ENCODE data around the gene TENM4.

Gene TENM4

DNA sequence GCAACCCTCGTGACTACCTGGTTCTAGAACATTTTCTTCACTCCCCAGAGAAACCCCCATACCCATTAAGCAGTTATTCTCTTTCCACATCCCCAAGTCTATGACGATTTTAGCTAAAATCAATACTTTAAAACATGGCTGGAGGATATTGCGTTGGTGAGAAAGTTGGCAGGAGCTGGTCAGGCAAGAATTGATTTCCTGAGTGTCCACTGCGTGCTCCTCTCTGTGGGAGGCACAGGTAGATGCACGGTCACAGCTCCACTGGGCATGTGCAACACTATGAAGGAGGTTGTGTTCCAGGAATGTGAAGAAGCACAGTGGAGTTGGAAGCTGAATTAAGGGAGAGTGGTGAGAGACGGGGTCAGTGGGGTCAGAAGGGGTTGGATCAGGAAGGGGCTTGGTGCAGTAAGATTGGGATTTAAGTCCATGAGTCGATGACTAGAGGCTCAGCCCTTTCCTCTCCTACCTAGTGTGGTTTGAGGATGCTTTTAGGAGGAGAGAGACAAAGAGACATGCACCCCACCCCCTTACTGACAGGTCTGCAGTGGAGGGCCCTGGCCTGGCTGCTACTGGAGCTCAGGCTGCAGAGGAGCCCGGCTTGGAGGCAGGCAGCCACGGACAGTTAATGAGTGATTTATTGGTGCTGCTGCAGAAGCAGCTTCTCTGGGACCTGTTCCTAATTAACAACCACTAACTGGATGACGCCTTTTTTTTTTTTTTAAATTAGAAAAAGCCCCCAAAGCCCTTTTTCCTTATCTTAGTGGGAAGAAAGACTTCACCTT lies 395.6 kb downstream of the TENM4 start:
- DNase-seq, result no peak

- no peak for DNase-seq
Measured at GRCh38 chr11:79044201-79044600, 396.6 kb downstream of the TENM4 start.

GRCh38 chr11:79043726-79044125 lies 397.1 kb downstream of the TENM4 start:
- no peak for DNase-seq

- no peak for DNase-seq
Measured at GRCh38 chr11:79042824-79043223, 398.0 kb downstream of the TENM4 start.

- DNase-seq, result no peak
Measured at GRCh38 chr11:79040348-79040747, 400.5 kb downstream of the TENM4 start.

DNA sequence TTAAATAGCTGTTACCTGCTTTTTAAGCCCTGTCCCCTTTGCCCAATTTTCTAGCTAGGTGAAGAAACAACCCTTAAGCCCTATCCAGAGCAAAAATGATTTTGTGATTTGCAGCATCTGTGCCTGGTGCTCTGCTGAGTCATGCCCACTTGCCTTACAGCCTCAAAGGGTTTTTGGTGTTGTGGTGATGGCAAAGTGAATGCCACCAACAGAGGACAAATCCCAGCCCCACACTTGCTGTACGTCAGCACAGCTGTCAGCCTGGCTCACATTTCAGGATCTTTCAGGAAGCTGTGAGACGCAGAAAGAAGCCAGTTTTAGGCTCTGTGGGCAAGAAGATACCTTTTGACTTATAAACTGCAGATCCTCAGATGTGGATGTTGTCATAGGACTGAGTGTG lies 401.7 kb downstream of the TENM4 start:
- DNase-seq, result no peak

DNA sequence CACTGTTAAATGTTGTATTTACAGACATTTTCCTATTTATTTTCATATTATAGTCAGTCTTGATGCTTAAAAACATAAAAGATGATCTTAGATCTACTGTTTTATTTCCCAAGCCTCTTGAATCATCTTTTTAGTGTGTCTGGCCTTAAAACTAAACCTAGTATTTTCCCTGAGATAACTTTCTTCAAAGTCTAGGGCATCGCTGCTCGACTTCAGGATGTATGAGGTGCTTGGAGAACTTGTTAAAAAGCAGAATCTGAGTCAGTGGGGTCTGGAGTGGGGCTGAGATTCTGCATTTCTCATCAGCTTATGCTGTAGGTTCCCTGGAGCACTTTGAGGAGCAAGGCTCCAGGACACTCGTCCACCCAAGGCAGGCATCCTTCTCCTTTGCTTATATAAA lies 404.9 kb downstream of the TENM4 start:
- DNase-seq, result no peak

GRCh38 chr11:79033833-79034232 lies 407.0 kb downstream of the TENM4 start:
- DNase-seq, result no peak

DNA sequence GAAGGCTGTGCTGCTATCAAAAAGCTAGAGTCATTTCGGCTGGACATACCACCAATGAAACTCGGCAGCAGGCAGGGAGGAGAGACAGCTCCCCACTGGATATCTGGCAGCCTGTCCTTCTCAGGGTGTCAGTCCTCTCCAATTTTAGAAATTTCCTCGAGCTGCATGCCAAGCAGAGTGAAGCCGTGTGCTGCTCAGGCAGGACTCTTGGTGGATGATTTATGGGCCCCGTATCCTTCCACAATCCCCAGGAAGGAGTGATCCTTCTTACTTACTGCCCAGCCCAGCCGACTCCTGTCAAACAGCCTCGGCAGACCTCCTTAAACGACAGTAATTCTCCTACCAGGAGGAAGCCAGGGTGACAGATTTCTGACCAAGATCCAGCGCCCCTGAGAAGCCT lies 410.4 kb downstream of the TENM4 start:
- DNase-seq, result no peak

DNA sequence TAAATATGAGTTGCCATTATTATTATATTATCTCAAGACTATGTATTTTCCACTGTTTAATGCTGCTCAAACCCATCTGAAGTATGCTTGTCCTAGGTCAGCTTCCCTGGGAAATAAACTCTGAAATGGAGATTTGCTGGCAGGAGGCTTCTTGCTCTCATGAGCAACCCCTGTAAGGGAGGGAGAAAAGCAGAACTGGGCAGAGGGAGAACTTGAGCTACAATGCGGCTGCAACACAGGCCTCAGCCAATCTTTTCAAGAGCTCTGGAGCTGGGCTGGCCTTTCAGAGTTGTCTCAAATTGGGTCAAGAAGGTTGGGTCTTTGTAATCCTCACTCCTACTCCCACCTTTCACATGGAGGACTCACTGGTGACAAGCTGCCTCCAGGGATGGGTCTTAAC lies 412.6 kb downstream of the TENM4 start:
- no peak for DNase-seq

DNA sequence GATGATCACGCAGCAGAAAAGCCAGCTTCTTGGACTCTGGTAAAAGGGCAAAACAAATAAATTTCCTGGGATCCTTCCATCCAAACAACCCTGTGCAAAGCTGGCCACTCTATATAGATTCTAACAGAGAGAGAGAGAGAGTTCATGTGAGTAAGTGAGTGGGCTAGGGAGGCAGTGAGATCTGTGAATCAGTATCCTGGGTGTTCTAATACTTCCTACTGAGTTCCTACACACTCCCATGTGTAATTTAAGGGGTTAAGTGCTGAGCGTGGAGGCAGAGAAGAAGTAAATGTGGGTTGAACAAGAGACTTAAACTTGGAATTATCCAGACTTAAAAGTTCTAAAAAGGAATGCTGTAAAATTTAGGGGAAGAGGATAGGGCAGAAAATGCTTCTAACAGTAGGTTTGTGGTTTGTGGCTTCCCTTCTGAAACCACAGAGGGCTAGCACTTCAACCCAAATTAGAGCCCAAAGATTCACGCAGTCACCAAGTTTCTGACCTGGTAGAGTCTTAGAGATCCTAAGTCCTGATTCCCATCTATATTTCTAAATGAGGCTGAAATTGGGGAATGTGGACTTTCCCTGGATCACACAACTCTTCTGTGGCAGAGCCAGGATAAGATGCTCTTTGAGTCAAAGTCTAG lies 413.9 kb downstream of the TENM4 start:
- no peak for DNase-seq

DNA sequence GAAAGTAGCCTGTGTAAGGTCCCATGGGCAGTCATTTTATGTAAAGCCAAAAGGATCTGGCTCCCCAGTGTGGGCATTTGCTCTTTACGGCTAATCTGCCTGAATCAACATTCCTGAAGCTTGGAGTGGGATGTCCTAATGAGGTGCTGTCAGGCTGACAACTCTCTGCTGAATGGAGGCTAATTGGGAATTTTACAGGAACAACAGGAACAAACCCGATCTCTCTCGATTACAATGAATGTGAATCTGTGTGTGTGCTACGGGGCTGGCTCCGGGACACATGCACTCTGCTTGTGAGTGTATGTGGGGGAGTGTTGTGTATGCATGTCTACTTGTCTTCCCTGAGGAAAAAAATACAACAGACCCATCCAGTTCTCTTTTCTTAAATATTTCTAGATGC lies 415.2 kb downstream of the TENM4 start:
- DNase-seq, result no peak

- no peak for DNase-seq
Measured at GRCh38 chr11:79025097-79025496, 415.7 kb downstream of the TENM4 start.

GRCh38 chr11:79022265-79022664 lies 418.6 kb downstream of the TENM4 start:
- no peak for DNase-seq

DNA sequence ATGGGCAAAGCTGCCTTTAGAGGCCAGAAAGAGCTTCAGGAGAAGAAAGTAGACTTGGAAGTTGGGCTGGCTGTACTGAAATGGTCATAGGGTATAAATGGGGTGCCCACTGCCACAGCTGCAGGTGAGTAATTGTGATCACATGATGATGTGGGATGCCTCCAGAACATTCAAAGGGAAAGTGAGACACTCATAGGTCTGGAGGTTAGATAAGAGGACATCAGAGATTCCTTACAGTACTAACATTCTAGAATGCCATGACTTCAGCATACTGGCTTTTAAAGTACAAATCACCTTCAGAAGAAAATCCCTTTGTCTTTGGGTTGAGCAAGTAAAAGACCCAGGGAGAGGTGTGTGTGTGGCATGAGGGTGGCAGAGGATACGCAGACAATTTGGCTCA lies 419.2 kb downstream of the TENM4 start:
- DNase-seq, result no peak

- no peak for DNase-seq
Measured at GRCh38 chr11:79019975-79020374, 420.9 kb downstream of the TENM4 start.

GRCh38 chr11:79019277-79019676 lies 421.6 kb downstream of the TENM4 start:
- DNase-seq, result no peak

- DNase-seq, result no peak
Measured at GRCh38 chr11:79018371-79018849, 422.4 kb downstream of the TENM4 start.

- no peak for DNase-seq
Measured at GRCh38 chr11:79017811-79018210, 423.0 kb downstream of the TENM4 start.

DNA sequence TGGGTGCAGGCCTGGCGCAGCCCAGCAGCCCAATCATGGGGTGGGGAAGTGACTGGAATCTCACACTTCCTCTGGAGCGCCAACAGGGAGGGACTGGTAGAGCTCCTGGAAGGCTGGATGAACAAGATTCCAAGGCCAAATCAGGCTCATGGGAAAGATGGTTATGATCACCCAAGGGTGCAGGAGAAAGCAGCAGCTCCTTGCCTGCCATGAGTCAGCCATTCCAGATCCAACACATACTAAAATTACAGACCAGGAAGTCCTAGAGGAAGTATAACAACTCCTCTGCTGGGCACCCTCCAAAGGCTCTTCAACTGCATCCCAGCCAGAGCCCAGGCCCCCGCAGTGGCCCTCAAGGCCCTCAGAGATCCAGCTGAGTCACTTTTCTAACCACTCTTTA lies 427.3 kb downstream of the TENM4 start:
- DNase-seq, result no peak

DNA sequence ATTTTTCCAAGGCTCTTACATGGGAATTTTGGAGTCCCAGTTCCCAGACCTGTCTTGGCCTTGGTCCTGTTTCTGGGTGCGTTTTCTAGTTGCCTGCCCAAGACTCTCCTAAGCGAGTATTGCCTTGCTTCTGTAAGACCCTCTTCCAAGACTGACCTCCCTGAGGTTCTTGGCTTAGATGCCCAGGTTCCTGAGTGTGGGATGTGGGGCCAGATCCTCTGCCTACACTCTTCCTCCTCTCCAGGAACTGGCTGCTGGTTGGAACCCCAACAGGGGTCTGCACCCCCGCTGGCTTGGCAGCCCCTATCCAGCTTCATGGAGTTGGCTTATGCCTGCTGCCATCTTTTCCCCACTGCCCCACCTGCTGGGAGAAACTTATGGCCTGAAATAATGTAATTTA lies 429.5 kb downstream of the TENM4 start:
- DNase-seq, result no peak

DNA sequence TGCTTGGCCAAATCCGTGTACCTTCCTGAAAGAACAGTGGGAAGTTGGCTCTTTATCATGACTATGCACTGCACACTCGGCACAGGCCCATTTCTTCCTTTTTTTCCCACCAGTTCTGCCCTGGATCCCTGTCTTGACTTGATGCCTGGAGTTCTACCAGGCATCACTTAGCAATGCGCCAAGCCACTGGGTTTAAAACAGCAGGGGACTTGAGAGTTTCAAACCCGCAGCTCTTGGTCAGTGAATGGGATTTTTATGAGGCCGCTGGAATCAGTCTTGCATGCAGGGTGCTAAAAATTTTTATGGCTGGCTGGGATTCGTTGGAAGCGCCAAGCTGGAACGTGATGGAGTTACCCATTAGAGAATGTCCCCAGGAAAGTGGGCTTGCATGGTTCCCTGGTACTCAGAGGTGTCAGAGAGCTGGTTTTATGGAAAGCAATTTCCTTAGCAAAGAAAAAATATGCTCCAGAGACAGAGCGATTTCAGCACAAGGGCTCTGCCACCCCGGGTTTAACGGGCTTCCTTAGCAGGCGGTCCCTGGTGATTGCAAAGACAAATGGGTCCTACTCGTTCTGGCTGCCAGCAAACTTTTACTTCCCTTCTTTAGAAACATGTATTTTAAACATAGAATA lies 432.9 kb downstream of the TENM4 start:
- DNase-seq, result no peak

- DNase-seq, result no peak
Measured at GRCh38 chr11:79006854-79007253, 434.0 kb downstream of the TENM4 start.

GRCh38 chr11:78996007-78996406 lies 444.8 kb downstream of the TENM4 start:
- no peak for DNase-seq

All from activated naive CD4-positive, alpha-beta T cell treated with anti-CD3 and anti-CD28 coated beads, Interleukin-2, amount 50 U/mL, for 16 hours (primary cell).